T-cell (primary cell): ENCODE data around the gene PUDP. TPM values are rescaled to one million over a fixed set of nuclear protein-coding genes. Genes with fewer than 3 reads are reported as not detected.

Experiments
- ATAC-seq, 4 experiments: fragments of 200-7000 bp in 3 of 4; fragments of 150-1000 bp in 1 of 4; cut with Tn5 transposase; replicated peaks in 1 of 4; 1 replicate in 3 of 4; 2 replicates in 1 of 4; pipeline ENCODE4 v1.10.0; 2021; ENCODE audit warnings: moderate library complexity in 3 of 4, mild to moderate bottlenecking in 2 of 4, moderate number of reproducible peaks in 1 of 4
- CTCF ChIA-PET, 2 donors: fragments of 300-600 bp; sonication (Branson Sonifier 250); formaldehyde crosslinking; loops; one replicate each; lab custom pipeline; 2022; ENCODE audit warnings: antibody characterized with exemption in 2 of 2; lab: Charles Lee
- POLR2A ChIA-PET, 2 donors: fragments of 300-600 bp; sonication (Branson Sonifier 250); formaldehyde crosslinking; loops; one replicate each; lab custom pipeline; 2022; ENCODE audit warnings: antibody characterized with exemption in 2 of 2; lab: Charles Lee
- DNase-seq, 35 experiments: peaks; one replicate each; pipeline versions ENCODE4 v3.0.0 to v3.0.0-alpha.2; 2013 to 2023
- H3K27ac ChIP-seq: one replicate; pipeline ENCODE4 v1.5.1; 2013; ENCODE audit warnings: low read length
- H3K27me3 ChIP-seq, 2 experiments: replicated peaks in 1 of 2; 1 replicate in 1 of 2; 2 replicates in 1 of 2; pipeline versions ENCODE4 v1.6.1 to v1.7.0; 2013; ENCODE audit warnings: low read length in 1 of 2, mixed read lengths in 1 of 2; ENCODE audit not compliant: control insufficient read depth in 2 of 2, insufficient read depth in 2 of 2; ENCODE audit errors: extremely low read depth in 1 of 2
- H3K36me3 ChIP-seq, 2 donors: 1 replicate in 1 of 2; 2 replicates in 1 of 2; pipeline versions ENCODE4 v1.6.1 to v1.7.0; 2013; ENCODE audit warnings: low read length in 1 of 2; ENCODE audit not compliant: control insufficient read depth in 2 of 2, insufficient read depth in 1 of 2; ENCODE audit errors: extremely low read depth in 1 of 2
- H3K4me1 ChIP-seq, 2 experiments: 1 replicate in 1 of 2; 2 replicates in 1 of 2; pipeline versions ENCODE4 v1.6.1 to v1.7.0; 2013; ENCODE audit warnings: low read length in 2 of 2, mixed read lengths in 1 of 2; ENCODE audit not compliant: insufficient read depth in 2 of 2, control insufficient read depth in 1 of 2; ENCODE audit errors: extremely low read depth in 1 of 2
- H3K4me3 ChIP-seq, 2 donors: 1 replicate in 1 of 2; 2 replicates in 1 of 2; pipeline versions ENCODE4 v1.5.1 to v1.7.0; 2013; ENCODE audit warnings: mild to moderate bottlenecking in 2 of 2, low read length in 1 of 2, moderate library complexity in 1 of 2; ENCODE audit not compliant: control insufficient read depth in 1 of 2; ENCODE audit errors: extremely low read depth in 1 of 2
- H3K9me3 ChIP-seq: 2 replicates; pipeline ENCODE4 v1.7.0; 2013
- H3K27ac Mint-ChIP-seq, 2 donors: one replicate each; pipeline ENCODE4 v1.8.0; 2020 to 2021; ENCODE audit warnings: mild to moderate bottlenecking in 2 of 2, mixed read lengths in 2 of 2
- H3K27me3 Mint-ChIP-seq, 2 donors: one replicate each; pipeline ENCODE4 v1.8.0; 2021 to 2022; ENCODE audit warnings: mixed read lengths in 2 of 2
- H3K36me3 Mint-ChIP-seq: one replicate; pipeline ENCODE4 v1.8.0; 2021; ENCODE audit warnings: mixed read lengths
- H3K4me1 Mint-ChIP-seq, 3 donors: one replicate each; pipeline ENCODE4 v1.8.0; 2020 to 2022; ENCODE audit warnings: mixed read lengths in 3 of 3, mild to moderate bottlenecking in 1 of 3
- H3K4me3 Mint-ChIP-seq, 3 donors: one replicate each; pipeline ENCODE4 v1.8.0; 2020 to 2022; ENCODE audit warnings: mild to moderate bottlenecking in 3 of 3, mixed read lengths in 3 of 3, moderate library complexity in 3 of 3
- H3K9me3 Mint-ChIP-seq, 3 donors: one replicate each; pipeline ENCODE4 v1.8.0; 2020 to 2022; ENCODE audit warnings: mixed read lengths in 3 of 3
- WGBS: methylation state at CpG from one replicate; pipeline ENCODE4 v1.1.5; 2013; ENCODE audit warnings: missing lambda C conversion rate; ENCODE audit not compliant: insufficient coverage; 5-methylcytosine and 5-hydroxymethylcytosine counted together
- total RNA-seq, 35 experiments: library from RNA in 6 of 35; stranded (reverse) in 6 of 35; fragments of 120-200 nt in 1 of 35; gene quantifications; one replicate each; pipeline versions ENCODE4 v1.2.1 to v1.2.4 and lab custom pipeline; 2013 to 2026

The PUDP gene
- total RNA-seq, 5 donors from 2014 or later (not counting 1 experiment from before 2014, with no cell fraction given) = 9.7 to 15.0 (median 10.1) TPM

- Mint-ChIP-seq H3K27me3 (peaks cover 0 to 9% of the 10 kb centered on the region in 2 donors), H3K4me3 (no peak overlapping the region), H3K36me3 (peaks cover 2% of the 10 kb centered on the region), H3K9me3 (no peaks in the 10 kb centered on the region), H3K4me1 (peaks cover 0 to 7% (median 0%) of the 10 kb centered on the region in 3 donors), H3K27ac (no peak overlapping the region)
- H3K27ac ChIP-seq = no peak overlapping the region
- WGBS = 69% methylated on average over 2 of the region's 2 CpGs
- no peaks in the 10 kb centered on the region for H3K36me3 ChIP-seq
- DNase-seq (no peak), ATAC-seq (no peak)
- no peak overlapping the region for H3K4me3 ChIP-seq
- peaks cover 0 to 6% of the 10 kb centered on the region in 2 experiments for H3K4me1 ChIP-seq
- CTCF ChIA-PET = no interaction called here
- H3K27me3 ChIP-seq = no peaks in the 10 kb centered on the region
- H3K9me3 ChIP-seq = no peaks in the 10 kb centered on the region
- POLR2A ChIA-PET = no interaction called here
These were observed 5.3 kb upstream of the PUDP start for GRCh38 chrX:7153231-7153630.

GRCh38 chrX:7149411-7149810 lies 1.5 kb upstream of the PUDP start:
- H3K4me1 ChIP-seq = peaks cover 7 to 11% of the 10 kb centered on the region in 2 experiments
- Mint-ChIP-seq H3K27ac (peak overlapping the region in 1 of 2 donors; percentile 34), H3K4me1 (peaks cover 12 to 33% (median 21%) of the 10 kb centered on the region in 3 donors), H3K36me3 (no peaks in the 10 kb centered on the region), H3K27me3 (peaks cover 0 to 4% of the 10 kb centered on the region in 2 donors), H3K4me3 (peak overlapping the region; percentile 13 to 91 (median 86)), H3K9me3 (no peaks in the 10 kb centered on the region)
- H3K36me3 ChIP-seq = no peaks in the 10 kb centered on the region
- DNase-seq (no peak), ATAC-seq (no peak)
- CTCF ChIA-PET = no interaction called here
- WGBS = no CpG with 5 or more reads among the region's 5 CpGs
- POLR2A ChIA-PET = no interaction called here
- no peak overlapping the region for H3K27ac ChIP-seq
- no peaks in the 10 kb centered on the region for H3K27me3 ChIP-seq
- H3K4me3 ChIP-seq = no peak overlapping the region
- no peaks in the 10 kb centered on the region for H3K9me3 ChIP-seq

GRCh38 chrX:7147413-7147977 lies 458 bp downstream of the PUDP start, which contains the start of gene STS:
STS (plus strand) TSS chrX:7147712; CDS start chrX:7253200, 105,488 bp downstream.
- WGBS = 1% methylated on average over 45 of the region's 61 CpGs
- H3K9me3 Mint-ChIP-seq = no peaks in the 10 kb centered on the region
- H3K36me3 ChIP-seq = no peaks in the 10 kb centered on the region
- ChIA-PET CTCF (no interaction called here), POLR2A (no interaction called here)
- peak within 1 kb of the TSS; percentile 86 to 91 (median 86) for H3K4me3 Mint-ChIP-seq
- no peaks in the 10 kb centered on the region for H3K27me3 Mint-ChIP-seq
- no peaks in the 10 kb centered on the region for H3K27me3 ChIP-seq
- H3K4me1 Mint-ChIP-seq = peaks cover 14 to 47% (median 31%) of the 10 kb centered on the region in 3 donors
- peaks cover 7 to 11% of the 10 kb centered on the region in 2 experiments for H3K4me1 ChIP-seq
- peak within 1 kb of the TSS; percentile 82 to 93 for H3K27ac Mint-ChIP-seq
- ATAC-seq (peak; percentile 34 to 51 (median 41)), DNase-seq (peak in 27 of 35 experiments; percentile 0 to 53 (median 15))
- H3K4me3 ChIP-seq = peak within 1 kb of the TSS; percentile 87 to 100
- H3K27ac ChIP-seq = peak within 1 kb of the TSS; percentile 76
- no peaks in the 10 kb centered on the region for H3K36me3 Mint-ChIP-seq
- no peaks in the 10 kb centered on the region for H3K9me3 ChIP-seq

GRCh38 chrX:7146703-7147412 lies 1.1 kb downstream of the PUDP start:
- H3K36me3 Mint-ChIP-seq = no peaks in the 10 kb centered on the region
- H3K4me1 Mint-ChIP-seq = peaks cover 17 to 51% (median 31%) of the 10 kb centered on the region in 3 donors
- ChIA-PET POLR2A (interaction anchor here (0.6 to 0.7 kb wide), 2 partner anchors 8 to 62 kb away, joined by 4 to 10 read pairs; no protein-coding TSS in a partner anchor), CTCF (interaction anchor here in 1 of 2 donors (0.6 kb wide), 1 partner anchor 16 kb away, joined by 9 read pairs; no protein-coding TSS in a partner anchor)
- no peaks in the 10 kb centered on the region for H3K27me3 ChIP-seq
- H3K27ac ChIP-seq = peak overlapping the region; percentile 38
- H3K27ac Mint-ChIP-seq = peak overlapping the region; percentile 73 to 92
- peaks cover 7 to 11% of the 10 kb centered on the region in 2 experiments for H3K4me1 ChIP-seq
- no peaks in the 10 kb centered on the region for H3K27me3 Mint-ChIP-seq
- no peaks in the 10 kb centered on the region for H3K9me3 ChIP-seq
- peak overlapping the region; percentile 64 to 100 for H3K4me3 ChIP-seq
- no peaks in the 10 kb centered on the region for H3K9me3 Mint-ChIP-seq
- ATAC-seq (peak in 1 of 4 experiments; percentile 3), DNase-seq (peak in 4 of 35 experiments; percentile 0 to 9 (median 3))
- no peaks in the 10 kb centered on the region for H3K36me3 ChIP-seq
- peak overlapping the region; percentile 81 to 86 (median 83) for H3K4me3 Mint-ChIP-seq
- WGBS = 21% methylated on average over 6 of the region's 13 CpGs

GRCh38 chrX:7146020-7146702 lies 1.8 kb downstream of the PUDP start:
- no peaks in the 10 kb centered on the region for H3K36me3 ChIP-seq
- H3K4me1 ChIP-seq = peaks cover 7 to 11% of the 10 kb centered on the region in 2 experiments
- no CpG with 5 or more reads among the region's 3 CpGs for WGBS
- CTCF ChIA-PET = interaction anchor here in 1 of 2 donors (0.6 kb wide), 1 partner anchor 17 kb away, joined by 9 read pairs; no protein-coding TSS in a partner anchor
- no peak overlapping the region for H3K27ac ChIP-seq
- Mint-ChIP-seq H3K36me3 (no peaks in the 10 kb centered on the region), H3K9me3 (no peaks in the 10 kb centered on the region), H3K4me3 (peak overlapping the region; percentile 7 to 86 (median 83)), H3K27ac (peak overlapping the region in 1 of 2 donors; percentile 50), H3K27me3 (no peaks in the 10 kb centered on the region), H3K4me1 (peaks cover 20 to 54% (median 31%) of the 10 kb centered on the region in 3 donors)
- ATAC-seq (no peak), DNase-seq (no peak)
- H3K4me3 ChIP-seq = no peak overlapping the region
- H3K9me3 ChIP-seq = no peaks in the 10 kb centered on the region
- no peaks in the 10 kb centered on the region for H3K27me3 ChIP-seq
- POLR2A ChIA-PET = interaction anchor here (0.6 to 0.7 kb wide), 2 partner anchors 9 to 62 kb away, joined by 4 to 10 read pairs; no protein-coding TSS in a partner anchor

GRCh38 chrX:7145454-7145853 lies 2.5 kb downstream of the PUDP start:
- Mint-ChIP-seq H3K27ac (peak overlapping the region in 1 of 2 donors; percentile 71), H3K4me3 (peak overlapping the region in 1 of 3 donors; percentile 86), H3K27me3 (no peaks in the 10 kb centered on the region), H3K36me3 (no peaks in the 10 kb centered on the region), H3K4me1 (peaks cover 21 to 54% (median 31%) of the 10 kb centered on the region in 3 donors), H3K9me3 (no peaks in the 10 kb centered on the region)
- Histone ChIP-seq H3K27ac (no peak overlapping the region), H3K36me3 (no peaks in the 10 kb centered on the region), H3K27me3 (no peaks in the 10 kb centered on the region), H3K9me3 (no peaks in the 10 kb centered on the region), H3K4me3 (no peak overlapping the region), H3K4me1 (peaks cover 7 to 11% of the 10 kb centered on the region in 2 experiments)
- ChIA-PET CTCF (no interaction called here), POLR2A (no interaction called here)
- WGBS = no CpG with 5 or more reads among the region's 3 CpGs
- DNase-seq = no peak
- no peak for ATAC-seq
